ENCODE measurements around the gene MICA.

DNA sequence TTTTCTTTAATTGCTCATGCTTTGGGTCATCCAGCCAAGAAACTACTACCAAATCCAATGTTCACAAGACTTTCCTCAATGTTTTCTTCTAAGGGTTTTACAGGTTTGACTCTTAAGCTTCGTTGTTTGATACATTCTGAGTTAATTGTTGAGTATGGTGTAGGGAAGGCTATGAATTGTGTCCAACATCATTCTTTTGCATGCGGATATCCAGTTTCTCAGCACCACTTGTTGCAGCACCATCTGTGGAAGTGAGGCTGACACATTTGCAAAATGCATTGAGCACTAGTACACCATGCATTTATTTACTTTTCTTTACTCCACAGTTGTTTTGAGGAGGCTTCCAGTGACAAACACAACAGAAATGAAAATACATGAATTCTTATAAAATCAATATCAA lies 17.2 kb downstream of the MICA start:
- no peak for TF ChIP-seq POLR2A (IDR thresholded peaks at IDR 0.05)
- TF ChIP-seq, protein P1, sequence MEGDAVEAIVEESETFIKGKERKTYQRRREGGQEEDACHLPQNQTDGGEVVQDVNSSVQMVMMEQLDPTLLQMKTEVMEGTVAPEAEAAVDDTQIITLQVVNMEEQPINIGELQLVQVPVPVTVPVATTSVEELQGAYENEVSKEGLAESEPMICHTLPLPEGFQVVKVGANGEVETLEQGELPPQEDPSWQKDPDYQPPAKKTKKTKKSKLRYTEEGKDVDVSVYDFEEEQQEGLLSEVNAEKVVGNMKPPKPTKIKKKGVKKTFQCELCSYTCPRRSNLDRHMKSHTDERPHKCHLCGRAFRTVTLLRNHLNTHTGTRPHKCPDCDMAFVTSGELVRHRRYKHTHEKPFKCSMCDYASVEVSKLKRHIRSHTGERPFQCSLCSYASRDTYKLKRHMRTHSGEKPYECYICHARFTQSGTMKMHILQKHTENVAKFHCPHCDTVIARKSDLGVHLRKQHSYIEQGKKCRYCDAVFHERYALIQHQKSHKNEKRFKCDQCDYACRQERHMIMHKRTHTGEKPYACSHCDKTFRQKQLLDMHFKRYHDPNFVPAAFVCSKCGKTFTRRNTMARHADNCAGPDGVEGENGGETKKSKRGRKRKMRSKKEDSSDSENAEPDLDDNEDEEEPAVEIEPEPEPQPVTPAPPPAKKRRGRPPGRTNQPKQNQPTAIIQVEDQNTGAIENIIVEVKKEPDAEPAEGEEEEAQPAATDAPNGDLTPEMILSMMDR (IDR thresholded peaks at IDR 0.05) = no peak

Data from body of pancreas (tissue), 4 donors.